Chondrocyte (in vitro differentiated cells): Measurements from ENCODE around the gene TP53BP1. TPM values are rescaled to one million over a fixed set of nuclear protein-coding genes. Genes with fewer than 3 reads are reported as not detected.

Experiments
- DNase-seq: peaks from one replicate; pipeline ENCODE4 v3.0.0; 2021; ENCODE audit warnings: mixed read lengths, low spot score
- H3K27ac Mint-ChIP-seq: one replicate; pipeline ENCODE4 v1.8.0; 2021; ENCODE audit warnings: mild to moderate bottlenecking, moderate library complexity, mixed read lengths; ENCODE audit not compliant: unreplicated experiment
- H3K27me3 Mint-ChIP-seq: 2 replicates; pipeline ENCODE4 v1.8.0; 2021; ENCODE audit warnings: low read depth, mixed read lengths
- H3K36me3 Mint-ChIP-seq: 2 replicates; pipeline ENCODE4 v1.8.0; 2021; ENCODE audit warnings: low read depth, mixed read lengths
- H3K4me1 Mint-ChIP-seq: 2 replicates; pipeline ENCODE4 v1.8.0; 2021; ENCODE audit warnings: low read depth, mild to moderate bottlenecking, mixed read lengths
- H3K4me3 Mint-ChIP-seq: one replicate; pipeline ENCODE4 v1.8.0; 2021; ENCODE audit warnings: mild to moderate bottlenecking, moderate library complexity, mixed read lengths; ENCODE audit not compliant: unreplicated experiment
- H3K9me3 Mint-ChIP-seq: 2 replicates; pipeline ENCODE4 v1.8.0; 2021; ENCODE audit warnings: low read depth, mixed read lengths
- total RNA-seq: library from RNA; stranded (reverse); gene quantifications from 3 replicates; pipeline ENCODE4 v1.2.1, GENCODE V29; 2021
- TF ChIP-seq, protein P1 (sequence below): fragments of 200-600 bp; sonication (generic); IDR thresholded peaks from 2 replicates; pipeline ENCODE4 v1.5.0; 2021; ENCODE audit warnings: antibody characterized with exemption, mild to moderate bottlenecking, moderate library complexity

Gene TP53BP1
- total RNA-seq, 1 donor from 2014 or later = 45.6 TPM

DNA sequence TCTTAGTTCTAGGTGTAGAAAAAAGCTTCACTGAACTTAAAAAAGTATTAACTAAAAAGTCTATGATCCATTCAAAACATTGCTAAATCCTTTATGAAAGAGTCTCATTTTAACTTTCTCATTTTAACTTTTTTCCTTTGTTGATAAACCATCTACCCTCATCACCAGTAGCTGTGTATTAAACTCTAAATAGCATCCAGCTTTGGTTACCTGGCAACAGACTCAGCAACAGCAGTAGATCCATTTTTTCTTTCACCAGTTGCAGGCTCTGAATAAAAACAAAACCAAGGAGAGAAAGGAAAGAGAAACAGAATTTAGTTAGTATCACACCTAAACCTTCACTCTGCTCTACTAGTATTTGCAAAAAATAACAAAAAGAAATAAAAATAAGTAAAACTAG lies 51.6 kb downstream of the TP53BP1 start:
- DNase-seq = no peak
- Mint-ChIP-seq H3K27ac (peak overlapping the region; percentile 91), H3K4me3 (no peak overlapping the region), H3K4me1 (peaks cover 11% of the 10 kb centered on the region), H3K9me3 (no peaks in the 10 kb centered on the region), H3K27me3 (no peaks in the 10 kb centered on the region), H3K36me3 (peaks cover 10% of the 10 kb centered on the region)
- TF ChIP-seq, protein P1, sequence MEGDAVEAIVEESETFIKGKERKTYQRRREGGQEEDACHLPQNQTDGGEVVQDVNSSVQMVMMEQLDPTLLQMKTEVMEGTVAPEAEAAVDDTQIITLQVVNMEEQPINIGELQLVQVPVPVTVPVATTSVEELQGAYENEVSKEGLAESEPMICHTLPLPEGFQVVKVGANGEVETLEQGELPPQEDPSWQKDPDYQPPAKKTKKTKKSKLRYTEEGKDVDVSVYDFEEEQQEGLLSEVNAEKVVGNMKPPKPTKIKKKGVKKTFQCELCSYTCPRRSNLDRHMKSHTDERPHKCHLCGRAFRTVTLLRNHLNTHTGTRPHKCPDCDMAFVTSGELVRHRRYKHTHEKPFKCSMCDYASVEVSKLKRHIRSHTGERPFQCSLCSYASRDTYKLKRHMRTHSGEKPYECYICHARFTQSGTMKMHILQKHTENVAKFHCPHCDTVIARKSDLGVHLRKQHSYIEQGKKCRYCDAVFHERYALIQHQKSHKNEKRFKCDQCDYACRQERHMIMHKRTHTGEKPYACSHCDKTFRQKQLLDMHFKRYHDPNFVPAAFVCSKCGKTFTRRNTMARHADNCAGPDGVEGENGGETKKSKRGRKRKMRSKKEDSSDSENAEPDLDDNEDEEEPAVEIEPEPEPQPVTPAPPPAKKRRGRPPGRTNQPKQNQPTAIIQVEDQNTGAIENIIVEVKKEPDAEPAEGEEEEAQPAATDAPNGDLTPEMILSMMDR = no peak

- TF ChIP-seq, protein P1 = peak; percentile 88
- no peak for DNase-seq
- H3K27ac Mint-ChIP-seq = peak overlapping the region; percentile 91
- H3K4me3 Mint-ChIP-seq = no peak overlapping the region
- H3K9me3 Mint-ChIP-seq = no peaks in the 10 kb centered on the region
- peaks cover 11% of the 10 kb centered on the region for H3K4me1 Mint-ChIP-seq
- no peaks in the 10 kb centered on the region for H3K27me3 Mint-ChIP-seq
- H3K36me3 Mint-ChIP-seq = peaks cover 9% of the 10 kb centered on the region
These were observed 52.2 kb downstream of the TP53BP1 start for GRCh38 chr15:43440721-43441281.

GRCh38 chr15:43439268-43439667 lies 53.7 kb downstream of the TP53BP1 start:
- Mint-ChIP-seq H3K27ac (no peak overlapping the region), H3K4me1 (peaks cover 11% of the 10 kb centered on the region), H3K9me3 (no peaks in the 10 kb centered on the region), H3K27me3 (no peaks in the 10 kb centered on the region), H3K4me3 (no peak overlapping the region), H3K36me3 (peaks cover 3% of the 10 kb centered on the region)
- DNase-seq = no peak
- TF ChIP-seq, protein P1 = no peak

GRCh38 chr15:43436395-43436794 lies 56.6 kb downstream of the TP53BP1 start:
- DNase-seq = no peak
- no peak overlapping the region for H3K4me3 Mint-ChIP-seq
- peaks cover 13% of the 10 kb centered on the region for H3K36me3 Mint-ChIP-seq
- H3K27me3 Mint-ChIP-seq = no peaks in the 10 kb centered on the region
- peaks cover 10% of the 10 kb centered on the region for H3K4me1 Mint-ChIP-seq
- TF ChIP-seq, protein P1 = no peak
- H3K27ac Mint-ChIP-seq = no peak overlapping the region
- no peaks in the 10 kb centered on the region for H3K9me3 Mint-ChIP-seq

DNA sequence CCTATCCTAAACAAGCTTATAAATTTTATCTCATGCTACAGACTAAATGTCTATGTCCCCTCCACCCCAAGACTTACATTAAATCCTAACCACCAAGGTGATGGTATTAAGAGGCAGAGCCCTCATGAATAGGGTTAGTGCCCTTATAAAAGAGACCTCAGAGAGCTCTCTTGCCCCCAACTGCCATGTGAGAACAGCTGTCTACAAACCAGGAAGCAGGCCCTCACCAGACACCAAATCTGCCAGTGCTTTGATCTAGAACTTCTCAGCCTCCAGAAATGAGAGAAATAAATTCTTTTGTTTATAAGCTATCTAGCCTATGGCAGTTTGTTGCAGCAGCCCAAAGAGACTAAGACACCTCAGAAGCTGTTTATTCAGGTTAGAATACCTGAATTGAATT lies 58.5 kb downstream of the TP53BP1 start:
- no peak for DNase-seq
- peaks cover 19% of the 10 kb centered on the region for H3K36me3 Mint-ChIP-seq
- no peaks in the 10 kb centered on the region for H3K27me3 Mint-ChIP-seq
- H3K4me1 Mint-ChIP-seq = no peaks in the 10 kb centered on the region
- H3K4me3 Mint-ChIP-seq = no peak overlapping the region
- TF ChIP-seq, protein P1 = no peak
- H3K27ac Mint-ChIP-seq = no peak overlapping the region
- H3K9me3 Mint-ChIP-seq = no peaks in the 10 kb centered on the region
